GM23338 (cell line): Measurements from ENCODE around the gene CCDC127. TPM values are rescaled to one million over a fixed set of nuclear protein-coding genes. Genes with fewer than 3 reads are reported as not detected.

ENCODE experiments used
- ATAC-seq: fragments of 200-7000 bp; cut with Tn5 transposase; 3 replicates; pipeline ENCODE4 v1.9.1; 2020
- DNase-seq: peaks from one replicate; pipeline ENCODE4 v3.0.0-alpha.2; 2015; ENCODE audit warnings: low spot score
- H2AFZ ChIP-seq: fragments of 200-600 bp; sonication (generic); 2 replicates; pipeline ENCODE4 v1.8.0; 2016; ENCODE audit warnings: antibody characterized with exemption, mild to moderate bottlenecking, moderate library complexity
- H3F3A ChIP-seq: fragments of 200-600 bp; sonication (generic); replicated peaks from 2 replicates; pipeline ENCODE4 v1.8.0; 2017; ENCODE audit warnings: antibody characterized with exemption, mixed run types, low read depth
- H3K27ac ChIP-seq: fragments of 200-600 bp; sonication (generic); 2 replicates; pipeline ENCODE4 v1.6.1; 2016; ENCODE audit warnings: low read depth
- H3K27me3 ChIP-seq: fragments of 200-600 bp; sonication (generic); 2 replicates; pipeline ENCODE4 v1.8.0; 2016; ENCODE audit warnings: mild to moderate bottlenecking, mixed run types, moderate library complexity; ENCODE audit not compliant: insufficient read depth
- H3K36me3 ChIP-seq: fragments of 200-600 bp; sonication (generic); 2 replicates; pipeline ENCODE4 v1.8.0; 2016; ENCODE audit warnings: mild to moderate bottlenecking; ENCODE audit not compliant: insufficient read depth
- H3K4me1 ChIP-seq: fragments of 200-600 bp; sonication (generic); 2 replicates; pipeline ENCODE4 v1.8.0; 2016; ENCODE audit warnings: mild to moderate bottlenecking, moderate library complexity; ENCODE audit not compliant: insufficient read depth
- H3K4me2 ChIP-seq: fragments of 200-600 bp; sonication (generic); 2 replicates; pipeline ENCODE4 v1.7.1; 2017; ENCODE audit warnings: mixed run types
- H3K4me3 ChIP-seq: fragments of 200-600 bp; sonication (generic); 2 replicates; pipeline ENCODE4 v1.6.1; 2016; ENCODE audit warnings: mixed run types
- H3K79me2 ChIP-seq: fragments of 200-600 bp; sonication (generic); replicated peaks from 2 replicates; pipeline ENCODE4 v1.8.0; 2017; ENCODE audit warnings: mild to moderate bottlenecking; ENCODE audit not compliant: insufficient read depth
- H3K9me2 ChIP-seq: fragments of 200-600 bp; sonication (generic); 2 replicates; pipeline ENCODE4 v1.8.0; 2017; ENCODE audit not compliant: insufficient read depth
- H4K20me1 ChIP-seq: fragments of 200-600 bp; sonication (generic); replicated peaks from 2 replicates; pipeline ENCODE4 v1.8.0; 2017; ENCODE audit warnings: mild to moderate bottlenecking; ENCODE audit not compliant: insufficient read depth
- H3K27ac Mint-ChIP-seq: 2 replicates; pipeline ENCODE4 v1.8.0; 2020; ENCODE audit warnings: inconsistent platforms, mild to moderate bottlenecking, moderate library complexity, mixed read lengths
- H3K27me3 Mint-ChIP-seq: 3 replicates; pipeline ENCODE4 v1.8.0; 2022; ENCODE audit warnings: low read depth, mild to moderate bottlenecking, moderate library complexity, mixed read lengths, inconsistent platforms; ENCODE audit not compliant: insufficient read depth, poor library complexity
- H3K36me3 Mint-ChIP-seq: 3 replicates; pipeline ENCODE4 v1.8.0; 2021; ENCODE audit warnings: low read depth, mild to moderate bottlenecking, inconsistent platforms, moderate library complexity, mixed read lengths
- H3K4me1 Mint-ChIP-seq: 3 replicates; pipeline ENCODE4 v1.8.0; 2020; ENCODE audit warnings: mild to moderate bottlenecking, inconsistent platforms, mixed read lengths
- H3K4me3 Mint-ChIP-seq: 3 replicates; pipeline ENCODE4 v1.8.0; 2021; ENCODE audit warnings: moderate library complexity, mild to moderate bottlenecking, inconsistent platforms, mixed read lengths
- H3K9me3 Mint-ChIP-seq: 3 replicates; pipeline ENCODE4 v1.8.0; 2020; ENCODE audit warnings: moderate library complexity, mild to moderate bottlenecking, inconsistent platforms, mixed read lengths
- CTCF ChIP-seq, 2 experiments: fragments of 200-600 bp in 1 of 2; sonication (generic) in 1 of 2; conservative IDR thresholded peaks; 2 replicates each; pipeline versions ENCODE4 v1.5.1 to v1.6.1; 2016 to 2017; ENCODE audit warnings: antibody characterized with exemption in 2 of 2, low read depth in 2 of 2, mild to moderate bottlenecking in 2 of 2, moderate library complexity in 1 of 2
- EZH2 ChIP-seq: fragments of 200-600 bp; sonication (generic); IDR thresholded peaks from one replicate; pipeline ENCODE4 v1.8.0; 2017; ENCODE audit warnings: antibody characterized with exemption, mild to moderate bottlenecking, low read depth; ENCODE audit not compliant: unreplicated experiment
- EZH2phosphoT487 ChIP-seq: fragments of 200-600 bp; sonication (generic); IDR thresholded peaks from one replicate; pipeline ENCODE4 v1.8.1; 2018; ENCODE audit warnings: antibody characterized with exemption; ENCODE audit not compliant: unreplicated experiment
- NANOG ChIP-seq: IDR thresholded peaks from 2 replicates; pipeline ENCODE4 v1.6.1; 2016; ENCODE audit warnings: antibody characterized with exemption, borderline replicate concordance
- ZNF114 ChIP-seq: fragments of 250-450 bp; sonication (Bioruptor Pico); IDR thresholded peaks from 2 replicates; pipeline ENCODE4 v1.5.0; 2020; ENCODE audit warnings: mild to moderate bottlenecking, moderate library complexity
- polyA plus RNA-seq: library from polyadenylated mRNA; unstranded; fragments of >200 nt; fragmentation: Nextera tagmentation; extraction: Ambion mirVana; gene quantifications from 2 replicates; pipeline ENCODE4 v1.2.1, GENCODE V29; 2016
- total RNA-seq: library from RNA; depleted of rRNA; stranded (reverse); fragments of >200 nt; shearing (Covaris generic); gene quantifications from 2 replicates; pipeline ENCODE4 v1.2.3, GENCODE V29; 2014
- TF ChIP-seq, protein P1 (sequence below): IDR thresholded peaks from 2 replicates; pipeline ENCODE4 v1.6.1; 2016; ENCODE audit warnings: antibody characterized with exemption

Gene CCDC127
- total and polyA plus RNA-seq, 2 experiments from 2014 or later = 6.0 to 7.2 TPM

DNA sequence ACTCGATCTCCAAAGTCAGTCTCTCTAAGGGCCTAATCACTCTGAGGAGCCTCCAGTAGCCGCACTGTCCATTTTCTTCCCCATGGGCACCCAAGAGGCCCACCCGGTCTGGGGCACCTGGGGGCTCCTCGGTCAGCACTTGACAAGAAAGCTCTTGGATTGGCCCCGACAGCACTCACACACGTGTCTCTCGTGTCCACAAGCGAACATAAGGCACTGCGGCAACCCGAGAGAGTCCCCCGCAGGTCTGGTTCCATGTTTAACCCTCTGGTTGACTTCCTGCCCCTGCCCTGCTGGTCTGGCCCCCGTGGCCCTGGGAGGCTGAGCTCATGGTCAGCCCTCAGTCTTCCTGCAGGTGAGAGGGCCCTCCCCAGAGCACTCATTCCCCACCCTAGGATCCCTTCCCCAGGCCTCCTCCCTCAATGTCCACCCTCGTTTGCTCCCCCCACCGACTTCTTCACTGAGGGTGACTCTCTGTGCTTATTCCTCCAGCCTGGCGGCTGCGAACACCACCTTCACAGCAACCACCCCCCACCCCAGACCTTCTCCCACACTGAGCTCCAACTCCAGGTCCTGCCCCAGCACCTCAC, 43.0 kb downstream of the CCDC127 start:
- H3K27ac ChIP-seq = no peak overlapping the region
- H3K9me3 Mint-ChIP-seq = no peaks in the 10 kb centered on the region; the same call in 2 of the 3 replicates
- H2AFZ ChIP-seq = no peak overlapping the region
- ATAC-seq (no peak), DNase-seq (no peak)
- TF ChIP-seq EZH2 (no peak), CTCF (conservative IDR thresholded peaks at IDR 0.05; ENCODE audit: low read depth in 2 of 2) (no peak)
- TF ChIP-seq, protein P1, sequence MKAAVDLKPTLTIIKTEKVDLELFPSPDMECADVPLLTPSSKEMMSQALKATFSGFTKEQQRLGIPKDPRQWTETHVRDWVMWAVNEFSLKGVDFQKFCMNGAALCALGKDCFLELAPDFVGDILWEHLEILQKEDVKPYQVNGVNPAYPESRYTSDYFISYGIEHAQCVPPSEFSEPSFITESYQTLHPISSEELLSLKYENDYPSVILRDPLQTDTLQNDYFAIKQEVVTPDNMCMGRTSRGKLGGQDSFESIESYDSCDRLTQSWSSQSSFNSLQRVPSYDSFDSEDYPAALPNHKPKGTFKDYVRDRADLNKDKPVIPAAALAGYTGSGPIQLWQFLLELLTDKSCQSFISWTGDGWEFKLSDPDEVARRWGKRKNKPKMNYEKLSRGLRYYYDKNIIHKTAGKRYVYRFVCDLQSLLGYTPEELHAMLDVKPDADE = no peak
- no peaks in the 10 kb centered on the region for H3K27me3 ChIP-seq
- no peaks in the 10 kb centered on the region for H3K79me2 ChIP-seq
- no peak overlapping the region for H3K4me3 ChIP-seq
- H3K4me3 Mint-ChIP-seq = no peak overlapping the region
- H3K4me2 ChIP-seq = no peak overlapping the region
- no peaks in the 10 kb centered on the region for H3K36me3 ChIP-seq
- no peaks in the 10 kb centered on the region for H4K20me1 ChIP-seq
- H3K9me2 ChIP-seq = no peaks in the 10 kb centered on the region
- no peaks in the 10 kb centered on the region for H3F3A ChIP-seq
- H3K27ac Mint-ChIP-seq = peak overlapping the region; percentile 50; the same call in 1 of the 2 replicates
- H3K4me1 ChIP-seq = no peaks in the 10 kb centered on the region
- peaks cover 34% of the 10 kb centered on the region for H3K36me3 Mint-ChIP-seq
- H3K4me1 Mint-ChIP-seq = peaks cover 4% of the 10 kb centered on the region
- peaks cover 7% of the 10 kb centered on the region for H3K27me3 Mint-ChIP-seq

DNA sequence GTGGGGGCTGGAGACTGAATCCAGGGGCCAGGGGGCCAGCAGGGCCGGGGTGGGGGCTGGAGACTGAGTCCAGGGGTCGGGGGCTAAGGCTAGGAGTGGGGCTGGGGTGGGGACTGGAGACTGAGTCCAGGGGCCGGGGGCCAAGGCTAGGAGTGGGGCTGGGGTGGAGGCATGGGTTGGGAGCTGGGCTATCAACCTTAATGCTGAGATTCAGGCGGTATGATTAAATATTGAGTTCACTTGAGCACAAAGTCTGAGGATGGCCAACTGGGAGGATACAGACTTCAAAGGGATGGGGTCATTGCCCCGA, 43.7 kb downstream of the CCDC127 start:
- H3K4me1 Mint-ChIP-seq = no peaks in the 10 kb centered on the region; the same call in 2 of the 3 replicates
- Histone ChIP-seq H4K20me1 (no peaks in the 10 kb centered on the region), H3K4me2 (no peak overlapping the region), H3K4me3 (no peak overlapping the region), H3K4me1 (no peaks in the 10 kb centered on the region), H3K27me3 (no peaks in the 10 kb centered on the region), H3K9me2 (no peaks in the 10 kb centered on the region), H2AFZ (no peak overlapping the region), H3K79me2 (no peaks in the 10 kb centered on the region), H3F3A (no peaks in the 10 kb centered on the region), H3K36me3 (no peaks in the 10 kb centered on the region), H3K27ac (no peak overlapping the region)
- TF ChIP-seq, protein P1 = no peak
- no peak for TF ChIP-seq EZH2
- no peak for TF ChIP-seq NANOG
- no peak for TF ChIP-seq EZH2phosphoT487
- no peak for TF ChIP-seq ZNF114 (CRISPR knock-in tag)
- no peak overlapping the region for H3K4me3 Mint-ChIP-seq
- peaks cover 7% of the 10 kb centered on the region for H3K27me3 Mint-ChIP-seq
- ATAC-seq (no peak), DNase-seq (no peak)
- no peak overlapping the region for H3K27ac Mint-ChIP-seq
- peaks cover 32% of the 10 kb centered on the region for H3K36me3 Mint-ChIP-seq
- H3K9me3 Mint-ChIP-seq = no peaks in the 10 kb centered on the region; the same call in 2 of the 3 replicates
